AG10803 (cell line): ENCODE measurements around the gene DDX46.

Source experiments
- DNase-seq: peaks from one replicate; pipeline ENCODE4 v3.0.0; 2010; ENCODE audit warnings: low read depth
- H3K4me3 ChIP-seq: 2 replicates; pipeline ENCODE4 v1.5.1; 2011; ENCODE audit warnings: mild to moderate bottlenecking, low read length, control low read depth
- TF ChIP-seq, protein P1 (sequence below): conservative IDR thresholded peaks from 2 replicates; pipeline ENCODE4 v1.5.1; 2011; ENCODE audit warnings: mild to moderate bottlenecking, low read length, control low read depth, inconsistent platforms

DDX46 gene

DNA sequence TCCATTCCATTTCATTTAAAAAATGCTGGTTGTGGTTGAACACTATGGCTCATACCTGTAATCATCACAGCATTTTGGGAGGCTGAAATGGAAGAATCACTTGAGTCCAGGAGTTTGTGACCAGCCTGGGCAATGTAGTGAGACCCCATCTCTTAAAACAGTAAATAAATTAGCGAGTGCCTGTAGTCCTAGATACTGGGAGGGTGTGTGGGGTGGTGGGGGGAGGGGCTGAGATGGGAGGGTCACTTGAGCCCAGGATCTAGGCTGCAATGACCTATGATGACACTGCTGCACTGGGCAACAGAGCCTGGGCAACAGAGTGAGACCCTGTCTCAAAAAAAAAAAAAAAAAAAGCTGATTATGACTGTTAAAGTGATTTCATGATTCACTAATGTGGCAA lies 29.1 kb downstream of the DDX46 start:
- DNase-seq: no peak
- H3K4me3 ChIP-seq: no peak overlapping the region
- TF ChIP-seq, protein P1, sequence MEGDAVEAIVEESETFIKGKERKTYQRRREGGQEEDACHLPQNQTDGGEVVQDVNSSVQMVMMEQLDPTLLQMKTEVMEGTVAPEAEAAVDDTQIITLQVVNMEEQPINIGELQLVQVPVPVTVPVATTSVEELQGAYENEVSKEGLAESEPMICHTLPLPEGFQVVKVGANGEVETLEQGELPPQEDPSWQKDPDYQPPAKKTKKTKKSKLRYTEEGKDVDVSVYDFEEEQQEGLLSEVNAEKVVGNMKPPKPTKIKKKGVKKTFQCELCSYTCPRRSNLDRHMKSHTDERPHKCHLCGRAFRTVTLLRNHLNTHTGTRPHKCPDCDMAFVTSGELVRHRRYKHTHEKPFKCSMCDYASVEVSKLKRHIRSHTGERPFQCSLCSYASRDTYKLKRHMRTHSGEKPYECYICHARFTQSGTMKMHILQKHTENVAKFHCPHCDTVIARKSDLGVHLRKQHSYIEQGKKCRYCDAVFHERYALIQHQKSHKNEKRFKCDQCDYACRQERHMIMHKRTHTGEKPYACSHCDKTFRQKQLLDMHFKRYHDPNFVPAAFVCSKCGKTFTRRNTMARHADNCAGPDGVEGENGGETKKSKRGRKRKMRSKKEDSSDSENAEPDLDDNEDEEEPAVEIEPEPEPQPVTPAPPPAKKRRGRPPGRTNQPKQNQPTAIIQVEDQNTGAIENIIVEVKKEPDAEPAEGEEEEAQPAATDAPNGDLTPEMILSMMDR: no peak

DNA sequence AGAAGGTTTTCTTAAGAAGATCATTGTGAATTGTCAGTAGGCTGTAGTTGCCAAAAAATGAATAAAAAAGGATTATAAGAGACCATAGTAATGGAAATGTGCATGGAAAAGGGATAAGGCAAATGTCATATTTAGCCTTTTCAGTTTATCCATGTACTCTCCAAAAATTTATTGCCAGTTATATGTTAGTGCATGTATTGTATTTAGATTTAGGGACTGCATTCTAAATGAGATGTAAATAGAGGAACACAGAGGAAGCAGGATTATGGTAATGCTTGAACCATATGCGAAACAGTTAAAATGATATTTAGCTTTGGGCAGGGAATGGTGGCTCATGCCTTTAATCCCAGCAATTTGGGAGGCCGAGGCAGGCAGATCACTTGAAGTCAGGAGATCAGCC lies 33.0 kb downstream of the DDX46 start:
- TF ChIP-seq, protein P1: no peak
- H3K4me3 ChIP-seq: no peak overlapping the region
- no peak for DNase-seq

DNA sequence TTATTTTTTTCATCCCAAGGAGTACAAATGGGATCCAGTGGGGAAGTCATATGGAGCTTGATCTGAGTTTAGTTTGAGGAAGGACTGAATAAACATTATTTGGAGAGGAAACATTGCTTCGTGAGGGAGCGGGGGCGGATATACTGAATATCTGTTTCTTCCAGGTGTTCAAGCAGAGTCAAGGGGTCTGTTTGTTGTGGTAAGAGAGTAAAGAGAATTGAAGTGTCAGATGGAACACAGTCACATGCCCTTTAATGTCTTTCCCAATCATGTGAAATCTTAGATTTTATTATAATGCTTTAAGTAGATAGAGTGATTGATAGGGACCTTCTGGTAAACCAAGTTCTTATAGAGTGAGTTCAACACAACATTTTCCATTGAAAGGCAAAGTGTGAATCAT lies 33.7 kb downstream of the DDX46 start:
- TF ChIP-seq, protein P1: no peak
- DNase-seq: no peak
- H3K4me3 ChIP-seq: no peak overlapping the region

DNA sequence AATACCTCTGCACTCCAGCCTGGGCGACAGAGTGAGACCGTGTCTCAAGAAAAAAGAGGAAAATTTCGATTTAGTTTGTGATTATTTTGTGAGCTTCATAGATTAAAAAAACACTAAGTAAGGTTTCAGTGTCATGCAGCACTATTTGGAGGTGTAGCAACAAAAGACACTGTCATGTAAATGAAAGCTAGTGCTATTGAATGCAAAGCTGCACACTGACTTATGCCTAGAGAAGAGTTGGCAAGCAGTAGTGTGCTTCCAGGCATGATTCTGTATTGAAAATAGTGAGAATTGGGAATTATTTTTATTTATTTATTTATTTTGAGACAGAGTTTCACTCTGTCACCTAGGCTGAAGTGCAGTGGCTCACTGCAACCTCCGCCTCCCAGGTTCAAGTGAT lies 34.5 kb downstream of the DDX46 start:
- no peak overlapping the region for H3K4me3 ChIP-seq
- DNase-seq: no peak
- TF ChIP-seq, protein P1: no peak

DNA sequence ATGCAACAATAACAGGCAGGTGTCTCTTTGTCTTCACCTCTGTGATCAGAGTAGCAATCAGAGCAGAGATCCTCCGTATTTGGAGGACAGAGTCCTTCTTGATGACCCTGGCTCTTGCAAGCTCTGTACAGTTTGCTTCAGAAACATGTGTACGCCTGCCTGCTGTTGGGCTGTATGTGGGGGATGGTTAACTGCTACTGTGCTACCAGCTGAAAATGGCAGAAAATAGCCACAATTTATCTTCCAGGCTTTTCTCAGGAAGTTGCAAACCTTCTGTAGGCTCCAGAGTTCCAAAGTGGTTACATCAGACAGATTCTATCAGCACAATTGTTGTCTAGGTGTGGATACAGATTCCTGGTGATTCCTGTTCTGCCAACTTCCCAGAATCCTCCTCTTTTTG lies 35.5 kb downstream of the DDX46 start:
- no peak overlapping the region for H3K4me3 ChIP-seq
- peak; percentile 31 for DNase-seq
- TF ChIP-seq, protein P1: no peak

DNA sequence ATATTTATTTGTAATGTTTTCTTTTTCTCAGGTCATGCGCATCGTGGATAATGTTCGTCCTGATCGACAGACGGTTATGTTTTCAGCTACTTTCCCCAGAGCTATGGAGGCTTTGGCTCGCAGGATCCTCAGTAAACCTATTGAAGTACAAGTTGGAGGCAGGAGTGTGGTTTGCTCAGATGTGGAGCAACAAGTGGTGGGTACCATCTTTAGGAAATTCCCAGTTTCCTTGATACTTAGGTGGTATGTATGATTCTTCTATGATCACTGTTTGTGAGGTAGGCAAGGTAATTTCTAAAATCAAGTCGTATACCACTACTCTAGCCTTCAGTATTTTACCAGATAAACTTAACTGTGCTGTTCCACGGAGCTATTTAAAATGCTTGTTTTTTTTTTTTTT lies 36.2 kb downstream of the DDX46 start:
- TF ChIP-seq, protein P1: no peak
- no peak overlapping the region for H3K4me3 ChIP-seq
- no peak for DNase-seq

DNA sequence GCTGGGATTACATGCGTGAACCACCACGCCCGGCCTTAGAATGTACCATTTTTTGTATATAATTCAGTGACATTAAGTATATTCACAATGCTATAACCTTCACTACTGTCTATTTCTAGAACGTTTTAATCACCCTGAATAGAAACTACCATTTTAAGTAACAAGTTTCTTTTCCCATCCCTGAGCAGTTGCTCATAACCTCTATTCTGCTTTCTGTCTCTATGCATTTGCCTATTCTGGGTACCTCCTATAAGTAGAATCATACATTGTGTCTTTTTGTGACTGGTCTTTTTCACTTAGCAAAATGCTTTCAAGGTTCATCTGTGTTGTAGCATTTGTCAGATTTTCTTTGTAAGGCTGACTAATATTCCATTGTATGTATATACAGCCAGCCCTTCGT lies 39.9 kb downstream of the DDX46 start:
- no peak overlapping the region for H3K4me3 ChIP-seq
- TF ChIP-seq, protein P1: no peak
- no peak for DNase-seq
